ENCODE measurements around the gene ZMIZ2. TPM values are rescaled to one million over a fixed set of nuclear protein-coding genes. Genes with fewer than 3 reads are reported as not detected.
"Not testable (repeated sequence)": the region's sequence is repeated elsewhere in the genome, so short reads cannot be mapped to it uniquely, and the experiment has no call there.

The ZMIZ2 gene
- polyA plus RNA-seq, 5 donors = 47.0 to 73.6 (median 68.6) TPM

- no peak for DNase-seq
Measured at GRCh38 chr7:44724276-44724675, 24.4 kb upstream of the ZMIZ2 start.

- DNase-seq = not testable (repeated sequence)
Measured at GRCh38 chr7:44726250-44726649, 22.4 kb upstream of the ZMIZ2 start.

- DNase-seq = no peak
Measured at GRCh38 chr7:44727158-44727936, 21.3 kb upstream of the ZMIZ2 start.

- no peak for DNase-seq
Measured at GRCh38 chr7:44727937-44728262, 20.7 kb upstream of the ZMIZ2 start.

- DNase-seq = no peak
Measured at GRCh38 chr7:44729949-44730590, 18.6 kb upstream of the ZMIZ2 start.

- not testable (repeated sequence) for DNase-seq
Measured at GRCh38 chr7:44732971-44733370, 15.7 kb upstream of the ZMIZ2 start.

- no peak for DNase-seq
Measured at GRCh38 chr7:44733708-44734481, 14.8 kb upstream of the ZMIZ2 start.

- no peak for DNase-seq
Measured at GRCh38 chr7:44735403-44736165, 13.1 kb upstream of the ZMIZ2 start.

GRCh38 chr7:44736896-44737295 is 11.8 kb upstream of the ZMIZ2 start:
- DNase-seq = no peak

GRCh38 chr7:44738051-44738723 is 10.5 kb upstream of the ZMIZ2 start:
- DNase-seq = no peak

GRCh38 chr7:44738876-44739665 is 9.6 kb upstream of the ZMIZ2 start:
- no peak for DNase-seq

- DNase-seq = no peak
Measured at GRCh38 chr7:44740055-44740454, 8.6 kb upstream of the ZMIZ2 start.

GRCh38 chr7:44743750-44744149 is 4.9 kb upstream of the ZMIZ2 start:
- DNase-seq = no peak

- DNase-seq = no peak
Measured at GRCh38 chr7:44748948-44749731, 493 bp downstream of the ZMIZ2 start.

- DNase-seq = no peak
Measured at GRCh38 chr7:44749992-44750391, 1.3 kb downstream of the ZMIZ2 start.

- DNase-seq = no peak
Measured at GRCh38 chr7:44750424-44750823, 1.8 kb downstream of the ZMIZ2 start.

GRCh38 chr7:44750921-44751571 is 2.4 kb downstream of the ZMIZ2 start:
- DNase-seq = no peak

GRCh38 chr7:44752822-44753221 is 4.2 kb downstream of the ZMIZ2 start:
- no peak for DNase-seq

All from right lung (tissue), 5 donors.